Uterus (tissue), 4 donors: ENCODE measurements around the gene MEIS3. TPM values are rescaled to one million over a fixed set of nuclear protein-coding genes. Genes with fewer than 3 reads are reported as not detected.

Experiments used
- DNase-seq, 2 donors: peaks; one replicate each; pipeline ENCODE4 v3.0.0-alpha.2; 2019 to 2020
- H3K27ac ChIP-seq, 2 donors: fragments of 200-600 bp; sonication (generic); 1 replicate in 1 of 2; 2 replicates in 1 of 2; pipeline ENCODE4 v1.5.1; 2016 to 2018
- H3K27me3 ChIP-seq, 2 donors: fragments of 200-600 bp; sonication (generic); one replicate each; pipeline ENCODE4 v1.5.1; 2018 to 2019; ENCODE audit warnings: control low read depth in 1 of 2
- H3K36me3 ChIP-seq, 2 donors: fragments of 200-600 bp; sonication (generic); one replicate each; pipeline ENCODE4 v1.5.1; 2019; ENCODE audit warnings: control low read depth in 1 of 2
- H3K4me1 ChIP-seq, 2 donors: fragments of 200-600 bp; sonication (generic); one replicate each; pipeline ENCODE4 v1.5.1; 2018 to 2019; ENCODE audit warnings: control low read depth in 1 of 2
- H3K4me3 ChIP-seq, 2 donors: fragments of 200-600 bp; sonication (generic); 1 replicate in 1 of 2; 2 replicates in 1 of 2; pipeline ENCODE4 v1.5.1; 2018 to 2019; ENCODE audit warnings: mild to moderate bottlenecking in 1 of 2
- H3K9me3 ChIP-seq, 2 donors: fragments of 200-600 bp; sonication (generic); one replicate each; pipeline ENCODE4 v1.5.1; 2019; ENCODE audit warnings: control low read depth in 1 of 2
- CTCF ChIP-seq, 4 experiments: fragments of 200-600 bp in 2 of 4; fragments of 450-650 bp in 2 of 4; sonication (generic) in 2 of 4; IDR thresholded peaks; one replicate each; pipeline ENCODE4 v1.5.1; 2016 to 2019; ENCODE audit warnings: antibody characterized with exemption in 4 of 4, mild to moderate bottlenecking in 2 of 4, moderate library complexity in 1 of 4
- POLR2A ChIP-seq, 2 donors: fragments of 450-650 bp; IDR thresholded peaks; one replicate each; pipeline ENCODE4 v1.6.1; 2016; ENCODE audit warnings: antibody characterized with exemption in 2 of 2, mild to moderate bottlenecking in 1 of 2, moderate library complexity in 1 of 2
- intact Hi-C: fragments of 100-400 bp; cut with DNase I; formaldehyde crosslinking; loops from one replicate; pipeline ENCODE4 v1.15.1; 2023; ENCODE audit warnings: low total_unique reads
- total RNA-seq, 4 donors: library from RNA; depleted of rRNA in 3 of 4; stranded (reverse); fragments of >200 nt in 3 of 4; gene quantifications; one replicate each; pipeline versions ENCODE4 v1.1.0 to v1.2.4, GENCODE V29; 2014 to 2023
- donor health status: DM: yes; HTN: yes; CAD: no.

The MEIS3 gene
- total RNA-seq, 4 donors from 2014 or later = 28.9 to 133 (median 75.0) TPM

GRCh38 chr19:47407417-47407774 is 11.9 kb downstream of the MEIS3 start:
- intact Hi-C loops = no loop called here
- no peak overlapping the region for H3K4me3 ChIP-seq

GRCh38 chr19:47406711-47407416 is 12.5 kb downstream of the MEIS3 start:
- H3K27me3 ChIP-seq = no peaks in the 10 kb centered on the region
- no peaks in the 10 kb centered on the region for H3K36me3 ChIP-seq
- intact Hi-C loops = no loop called here
- no peaks in the 10 kb centered on the region for H3K9me3 ChIP-seq
- no peak overlapping the region for H3K4me3 ChIP-seq
- TF ChIP-seq CTCF (IDR thresholded peaks at IDR 0.05) (no peak), POLR2A (IDR thresholded peaks at IDR 0.05) (no peak)
- H3K27ac ChIP-seq = no peak overlapping the region
- no peak for DNase-seq
- H3K4me1 ChIP-seq = no peaks in the 10 kb centered on the region

More at GRCh38 chr19:47407417-47407774, 11.9 kb downstream of the MEIS3 start:
- Histone ChIP-seq H3K27ac (no peak overlapping the region), H3K27me3 (no peaks in the 10 kb centered on the region), H3K4me1 (no peaks in the 10 kb centered on the region), H3K9me3 (no peaks in the 10 kb centered on the region), H3K36me3 (no peaks in the 10 kb centered on the region)
- no peak for TF ChIP-seq CTCF (IDR thresholded peaks at IDR 0.05)
- no peak for TF ChIP-seq POLR2A (IDR thresholded peaks at IDR 0.05)
- no peak for DNase-seq

GRCh38 chr19:47405854-47406417 is 13.4 kb downstream of the MEIS3 start:
- H3K36me3 ChIP-seq = no peaks in the 10 kb centered on the region
- H3K27ac ChIP-seq = no peak overlapping the region
- H3K9me3 ChIP-seq = no peaks in the 10 kb centered on the region
- DNase-seq = no peak
- TF ChIP-seq CTCF (IDR thresholded peaks at IDR 0.05) (no peak), POLR2A (IDR thresholded peaks at IDR 0.05) (no peak)
- H3K4me1 ChIP-seq = no peaks in the 10 kb centered on the region
- H3K27me3 ChIP-seq = no peaks in the 10 kb centered on the region
- no peak overlapping the region for H3K4me3 ChIP-seq
- intact Hi-C loops = no loop called here

- no peak for DNase-seq
- Histone ChIP-seq H3K4me3 (no peak overlapping the region), H3K27ac (no peak overlapping the region), H3K36me3 (no peaks in the 10 kb centered on the region), H3K27me3 (no peaks in the 10 kb centered on the region), H3K4me1 (no peaks in the 10 kb centered on the region), H3K9me3 (no peaks in the 10 kb centered on the region)
- TF ChIP-seq CTCF (IDR thresholded peaks at IDR 0.05) = no peak
- TF ChIP-seq POLR2A (IDR thresholded peaks at IDR 0.05) = no peak
- intact Hi-C loops = no loop called here
These were observed 14.2 kb downstream of the MEIS3 start for GRCh38 chr19:47405197-47405550.

- DNase-seq = no peak
- no peaks in the 10 kb centered on the region for H3K27me3 ChIP-seq
- no peaks in the 10 kb centered on the region for H3K4me1 ChIP-seq
- no peak overlapping the region for H3K27ac ChIP-seq
- TF ChIP-seq CTCF (IDR thresholded peaks at IDR 0.05) (no peak), POLR2A (IDR thresholded peaks at IDR 0.05) (no peak)
- H3K9me3 ChIP-seq = no peaks in the 10 kb centered on the region
- intact Hi-C loops = no loop called here
- H3K4me3 ChIP-seq = no peak overlapping the region
- H3K36me3 ChIP-seq = no peaks in the 10 kb centered on the region
These were observed 14.8 kb downstream of the MEIS3 start for GRCh38 chr19:47404334-47405196.
